Testis (tissue), 2 donors: ENCODE results near the gene INHBB.

Source experiments
- POLR2A ChIP-seq: fragments of 450-650 bp; IDR thresholded peaks from one replicate; pipeline ENCODE4 v1.6.1; 2017; ENCODE audit warnings: antibody characterized with exemption, mild to moderate bottlenecking, moderate library complexity
- TF ChIP-seq, protein P1 (sequence below), 3 experiments: fragments of 450-650 bp in 2 of 3; fragments of 200-600 bp in 1 of 3; sonication (generic) in 1 of 3; IDR thresholded peaks; one replicate each; pipeline ENCODE4 v1.5.1; 2016 to 2019; ENCODE audit warnings: antibody characterized with exemption in 3 of 3, mild to moderate bottlenecking in 2 of 3, moderate library complexity in 1 of 3

GRCh38 chr2:120349440-120349921 lies 3.5 kb downstream of the INHBB start:
- TF ChIP-seq, protein P1, sequence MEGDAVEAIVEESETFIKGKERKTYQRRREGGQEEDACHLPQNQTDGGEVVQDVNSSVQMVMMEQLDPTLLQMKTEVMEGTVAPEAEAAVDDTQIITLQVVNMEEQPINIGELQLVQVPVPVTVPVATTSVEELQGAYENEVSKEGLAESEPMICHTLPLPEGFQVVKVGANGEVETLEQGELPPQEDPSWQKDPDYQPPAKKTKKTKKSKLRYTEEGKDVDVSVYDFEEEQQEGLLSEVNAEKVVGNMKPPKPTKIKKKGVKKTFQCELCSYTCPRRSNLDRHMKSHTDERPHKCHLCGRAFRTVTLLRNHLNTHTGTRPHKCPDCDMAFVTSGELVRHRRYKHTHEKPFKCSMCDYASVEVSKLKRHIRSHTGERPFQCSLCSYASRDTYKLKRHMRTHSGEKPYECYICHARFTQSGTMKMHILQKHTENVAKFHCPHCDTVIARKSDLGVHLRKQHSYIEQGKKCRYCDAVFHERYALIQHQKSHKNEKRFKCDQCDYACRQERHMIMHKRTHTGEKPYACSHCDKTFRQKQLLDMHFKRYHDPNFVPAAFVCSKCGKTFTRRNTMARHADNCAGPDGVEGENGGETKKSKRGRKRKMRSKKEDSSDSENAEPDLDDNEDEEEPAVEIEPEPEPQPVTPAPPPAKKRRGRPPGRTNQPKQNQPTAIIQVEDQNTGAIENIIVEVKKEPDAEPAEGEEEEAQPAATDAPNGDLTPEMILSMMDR (IDR thresholded peaks at IDR 0.05): no peak
- no peak for TF ChIP-seq POLR2A
